K562 (cell line): ENCODE results near the gene SLC32A1. TPM values are rescaled to one million over a fixed set of nuclear protein-coding genes. Genes with fewer than 3 reads are reported as not detected.
A peak's percentile ranks its signal among the peaks of the same experiment; 100 is the strongest.

Source experiments
- ATAC-seq: fragments of 200-7000 bp; cut with Tn5 transposase; 3 replicates; pipeline ENCODE4 v1.9.1; 2020; ENCODE audit warnings: moderate library complexity
- BruUV-seq: library from RNA; stranded (reverse); fragments of 400-500 nt; replicated peaks from 2 replicates; lab custom pipeline; 2021; lab: Mats Ljungman, UMichigan
- CTCF ChIA-PET: fragments of 300-600 bp; formaldehyde crosslinking; extraction: SDS; loops from one replicate; lab custom pipeline; 2021; ENCODE audit warnings: low intra/inter-chr PET ratio; lab: Yijun Ruan, JAX
- POLR2A ChIA-PET: fragments of 300-600, 350-650 bp; sonication (Branson Sonifier 250); formaldehyde crosslinking; extraction: SDS; loops from one replicate; lab custom pipeline; 2021; ENCODE audit warnings: antibody characterized with exemption, inconsistent platforms; lab: Yijun Ruan, JAX
- DNase-seq, 4 experiments: peaks; one replicate each; pipeline versions ENCODE4 v3.0.0 to v3.0.0-alpha.2; 2011 to 2018; ENCODE audit warnings: low spot score in 3 of 4, mixed read lengths in 3 of 4; ENCODE audit errors: extremely low read depth in 1 of 4
- FAIRE-seq: peaks from 2 replicates; lab custom pipeline; 2011; peaks lifted over from hg19 to GRCh38; lab: Jason Lieb, UNC
- H2AFZ ChIP-seq: 2 replicates; pipeline ENCODE4 v1.6.0; 2011; ENCODE audit warnings: low read depth, low read length, control low read depth, inconsistent platforms
- H3K27ac ChIP-seq: fragments of 200-600 bp; 3 replicates; pipeline ENCODE4 v1.8.0; 2011; ENCODE audit warnings: low read depth, mild to moderate bottlenecking, control low read depth, inconsistent platforms, low read length, moderate library complexity, mixed read lengths; ENCODE audit errors: extremely low read depth
- H3K27me3 ChIP-seq, 2 experiments: fragments of 300-600 bp in 1 of 2; 2 replicates in 1 of 2; 3 replicates in 1 of 2; pipeline versions ENCODE4 v1.6.0 to v1.8.0; 2011; ENCODE audit warnings: inconsistent platforms in 2 of 2, low read length in 2 of 2, mild to moderate bottlenecking in 1 of 2, mixed read lengths in 1 of 2, moderate library complexity in 1 of 2; ENCODE audit not compliant: control insufficient read depth in 2 of 2, insufficient read depth in 2 of 2
- H3K36me3 ChIP-seq: fragments of 300-600 bp; 3 replicates; pipeline ENCODE4 v1.8.0; 2011; ENCODE audit warnings: mild to moderate bottlenecking, low read length, inconsistent platforms; ENCODE audit not compliant: control insufficient read depth, insufficient read depth
- H3K4me1 ChIP-seq, 2 experiments: fragments of 200-600 bp in 1 of 2; replicated peaks in 1 of 2; 2 replicates in 1 of 2; 3 replicates in 1 of 2; pipeline versions ENCODE4 v1.5.1 to v1.8.0; 2011; ENCODE audit warnings: inconsistent platforms in 2 of 2, low read length in 2 of 2, mild to moderate bottlenecking in 1 of 2, mixed read lengths in 1 of 2, moderate library complexity in 1 of 2; ENCODE audit not compliant: control insufficient read depth in 2 of 2, insufficient read depth in 2 of 2
- H3K4me2 ChIP-seq: 2 replicates; pipeline ENCODE4 v1.6.1; 2011; ENCODE audit warnings: low read length, control low read depth, inconsistent platforms, mixed read lengths; ENCODE audit not compliant: insufficient read depth
- H3K4me3 ChIP-seq: fragments of 200-600 bp; sonication (generic), shearing (Covaris generic); 2 replicates; pipeline ENCODE4 v1.5.1; 2016; ENCODE audit warnings: control low read depth, inconsistent platforms
- H3K79me2 ChIP-seq: fragments of 200-600 bp; 3 replicates; pipeline ENCODE4 v1.8.0; 2011; ENCODE audit warnings: low read length, inconsistent platforms; ENCODE audit not compliant: control insufficient read depth, insufficient read depth
- H3K9ac ChIP-seq, 2 experiments: 2 replicates each; pipeline versions ENCODE4 v1.6.0 to v1.6.1; 2011; ENCODE audit warnings: low read depth in 2 of 2, low read length in 2 of 2, control low read depth in 1 of 2, inconsistent platforms in 1 of 2, mild to moderate bottlenecking in 1 of 2, mixed read lengths in 1 of 2; ENCODE audit not compliant: insufficient read depth in 1 of 2
- H3K9me1 ChIP-seq: one replicate; pipeline ENCODE4 v1.6.0; 2011; ENCODE audit warnings: inconsistent platforms, mild to moderate bottlenecking, low read length, moderate library complexity; ENCODE audit not compliant: control insufficient read depth, insufficient read depth
- H3K9me3 ChIP-seq: replicated peaks from 2 replicates; pipeline ENCODE4 v1.5.1; 2011; ENCODE audit warnings: low read depth, low read length, inconsistent platforms; ENCODE audit not compliant: control insufficient read depth, insufficient read depth
- H4K20me1 ChIP-seq: replicated peaks from 2 replicates; pipeline ENCODE4 v1.6.1; 2011; ENCODE audit warnings: low read length, inconsistent platforms, mixed read lengths; ENCODE audit not compliant: control insufficient read depth, insufficient read depth
- BCOR ChIP-seq: fragments of 450-650 bp; IDR thresholded peaks from 2 replicates; pipeline ENCODE4 v1.6.1; 2016
- BRF1 ChIP-seq: IDR thresholded peaks from 3 replicates; pipeline ENCODE4 v1.6.1; 2011; ENCODE audit warnings: borderline replicate concordance, mild to moderate bottlenecking; ENCODE audit not compliant: insufficient read length; ENCODE audit errors: extremely low read depth
- CBFA2T2 ChIP-seq: fragments of 450-650 bp; conservative IDR thresholded peaks from 2 replicates; pipeline ENCODE4 v1.6.1; 2017; ENCODE audit warnings: mild to moderate bottlenecking
- HDAC3 ChIP-seq: fragments of 450-650 bp; IDR thresholded peaks from 2 replicates; pipeline ENCODE4 v1.6.1; 2018; ENCODE audit warnings: borderline replicate concordance, mild to moderate bottlenecking, moderate library complexity; ENCODE audit not compliant: partially characterized antibody
- KLF16 ChIP-seq: IDR thresholded peaks from 2 replicates; pipeline ENCODE4 v1.6.1; 2016; ENCODE audit warnings: antibody characterized with exemption
- MECOM ChIP-seq: fragments of 250-450 bp; sonication (Bioruptor Pico); IDR thresholded peaks from 2 replicates; pipeline ENCODE4 v1.8.0; 2022; ENCODE audit warnings: inconsistent platforms
- POLR2A ChIP-seq: fragments of 450-650 bp; conservative IDR thresholded peaks from 2 replicates; pipeline ENCODE4 v1.6.1; 2016
- RBM14 ChIP-seq: fragments of 200-400 bp; formaldehyde crosslinking; IDR thresholded peaks from 2 replicates; pipeline ENCODE4 v1.6.1; 2018; ENCODE audit warnings: low read depth, mild to moderate bottlenecking, low read length, moderate library complexity, borderline replicate concordance; ENCODE audit not compliant: insufficient read depth
- RBM25 ChIP-seq: fragments of 200-400 bp; formaldehyde crosslinking; IDR thresholded peaks from 2 replicates; pipeline ENCODE4 v1.6.1; 2018; ENCODE audit warnings: low read length, low read depth, moderate library complexity; ENCODE audit not compliant: severe bottlenecking
- SREBF2 ChIP-seq: sonication (generic); formaldehyde crosslinking; IDR thresholded peaks from 2 replicates; pipeline ENCODE4 v1.4.0; 2020; ENCODE audit warnings: mild to moderate bottlenecking, missing genetic modification reagents
- TFE3 ChIP-seq: fragments of 450-650 bp; formaldehyde crosslinking; IDR thresholded peaks from 2 replicates; pipeline ENCODE4 v1.4.0; 2020; ENCODE audit warnings: mild to moderate bottlenecking, mixed read lengths
- ZNF282 ChIP-seq: sonication (generic); formaldehyde crosslinking; IDR thresholded peaks from 2 replicates; pipeline ENCODE4 v1.8.1; 2023; ENCODE audit warnings: missing genetic modification reagents
- ZNF354B ChIP-seq: fragments of 250-450 bp; sonication (Bioruptor Pico); IDR thresholded peaks from 2 replicates; pipeline ENCODE4 v1.4.0; 2020
- ZNF407 ChIP-seq: fragments of 450-650 bp; IDR thresholded peaks from 2 replicates; pipeline ENCODE4 v1.6.1; 2016; ENCODE audit warnings: low read depth
- ZNF75A ChIP-seq: fragments of 450-650 bp; formaldehyde crosslinking; IDR thresholded peaks from 2 replicates; pipeline ENCODE4 v1.4.0; 2020; ENCODE audit warnings: mild to moderate bottlenecking
- WGBS: fragments of 100-300 bp; shearing (Covaris generic); methylation state at CpG from one replicate; pipeline ENCODE4 v1.1.6; 2016; ENCODE audit warnings: low coverage, mixed read lengths; ENCODE audit not compliant: insufficient coverage; ENCODE audit errors: missing lambda C conversion rate; 5-methylcytosine and 5-hydroxymethylcytosine counted together
- in situ Hi-C: fragments of 300-500 bp; cut with MboI; formaldehyde crosslinking; loops from 4 replicates; pipeline ENCODE4 v1.15.0; 2018; ENCODE audit warnings: inconsistent platforms, mixed read lengths
- intact Hi-C: fragments of 100-400 bp; cut with micrococcal nuclease; formaldehyde crosslinking; loops from 2 replicates; pipeline ENCODE4 v1.14.2; 2022
- polyA plus RNA-seq, 8 experiments: library from polyadenylated mRNA; depleted of rRNA in 4 of 8; stranded (reverse) in 5 of 8; unstranded in 3 of 8; fragments of >200 nt; fragmentation: Nextera tagmentation in 2 of 8; fragmentation: Illumina TruSeq in 1 of 8; extraction: Ambion mirVana in 2 of 8; extraction: Trizol in 1 of 8; gene quantifications; 2 replicates each; pipeline versions ENCODE4 v1.2.1 to v1.2.3, GENCODE V29; 2011 to 2014; ENCODE audit warnings: inconsistent platforms in 1 of 8, missing spikeins in 1 of 8
- total RNA-seq, 7 experiments: library from RNA; depleted of rRNA in 6 of 7; stranded (reverse); fragments of >200 nt in 6 of 7; fragmentation: Illumina TruSeq in 2 of 7; extraction: Trizol in 2 of 7; gene quantifications; 2 replicates each; pipeline versions ENCODE4 v1.2.1 to v1.2.3, GENCODE V29; 2011 to 2021; ENCODE audit warnings: low replicate concordance in 1 of 7

The SLC32A1 gene
- total and polyA plus RNA-seq, 9 of the 15 experiments (the other 6 are each of a cell fraction or from before 2014, with no cell fraction given) = not detected

- peaks cover 10 to 14% of the 10 kb centered on the region in 2 experiments; a peak in 3 of 5 replicates for H3K4me1 ChIP-seq
- H2AFZ ChIP-seq = peak overlapping the region; percentile 20; the same call in 1 of the 2 replicates
- H3K4me3 ChIP-seq = no peak overlapping the region
- intact Hi-C loops (loop anchor here (5.0 kb wide), 2 partner anchors 217 to 408 kb away; partner anchors contain the start of gene DHX35), in situ Hi-C loops (no loop called here)
- FAIRE-seq (peak; percentile 29), ATAC-seq (no peak), DNase-seq (peak in 1 of 4 experiments; percentile 31)
- no peaks in the 10 kb centered on the region for H3K9me3 ChIP-seq
- H3K27me3 ChIP-seq = peaks cover 7 to 8% of the 10 kb centered on the region in 2 experiments; a peak in 4 of 5 replicates
- BruUV-seq = no TSS peak
- H4K20me1 ChIP-seq = no peaks in the 10 kb centered on the region; the same call in 1 of the 2 replicates
- ChIA-PET POLR2A (interaction anchor here (1.2 kb wide), 1 partner anchor 15 kb away, joined by 3 read pairs; no protein-coding TSS in a partner anchor), CTCF (no interaction called here)
- no peak overlapping the region for H3K27ac ChIP-seq
- H3K9ac ChIP-seq = no peak overlapping the region
- H3K9me1 ChIP-seq = no peaks in the 10 kb centered on the region
- 75% methylated on average over 2 of the region's 2 CpGs for WGBS
- H3K36me3 ChIP-seq = peaks cover 6% of the 10 kb centered on the region
- H3K4me2 ChIP-seq = no peak overlapping the region
- peaks cover 20% of the 10 kb centered on the region for H3K79me2 ChIP-seq
- TF ChIP-seq MECOM (CRISPR knock-in tag) (no peak), ZNF282 (CRISPR knock-in tag) (no peak), HDAC3 (no peak), RBM25 (peak; percentile 33), BRF1 (no peak), ZNF407 (no peak), POLR2A (no peak), BCOR (no peak), KLF16 (no peak), CBFA2T2 (peak; percentile 50), SREBF2 (CRISPR knock-in tag) (no peak), ZNF354B (CRISPR knock-in tag) (no peak), TFE3 (CRISPR knock-in tag) (peak; percentile 94), RBM14 (no peak), ZNF75A (CRISPR knock-in tag) (no peak)
Measured at GRCh38 chr20:38745757-38746156, 21.5 kb downstream of the SLC32A1 start.
